Measurements from ENCODE around the gene MANSC1.

DNA sequence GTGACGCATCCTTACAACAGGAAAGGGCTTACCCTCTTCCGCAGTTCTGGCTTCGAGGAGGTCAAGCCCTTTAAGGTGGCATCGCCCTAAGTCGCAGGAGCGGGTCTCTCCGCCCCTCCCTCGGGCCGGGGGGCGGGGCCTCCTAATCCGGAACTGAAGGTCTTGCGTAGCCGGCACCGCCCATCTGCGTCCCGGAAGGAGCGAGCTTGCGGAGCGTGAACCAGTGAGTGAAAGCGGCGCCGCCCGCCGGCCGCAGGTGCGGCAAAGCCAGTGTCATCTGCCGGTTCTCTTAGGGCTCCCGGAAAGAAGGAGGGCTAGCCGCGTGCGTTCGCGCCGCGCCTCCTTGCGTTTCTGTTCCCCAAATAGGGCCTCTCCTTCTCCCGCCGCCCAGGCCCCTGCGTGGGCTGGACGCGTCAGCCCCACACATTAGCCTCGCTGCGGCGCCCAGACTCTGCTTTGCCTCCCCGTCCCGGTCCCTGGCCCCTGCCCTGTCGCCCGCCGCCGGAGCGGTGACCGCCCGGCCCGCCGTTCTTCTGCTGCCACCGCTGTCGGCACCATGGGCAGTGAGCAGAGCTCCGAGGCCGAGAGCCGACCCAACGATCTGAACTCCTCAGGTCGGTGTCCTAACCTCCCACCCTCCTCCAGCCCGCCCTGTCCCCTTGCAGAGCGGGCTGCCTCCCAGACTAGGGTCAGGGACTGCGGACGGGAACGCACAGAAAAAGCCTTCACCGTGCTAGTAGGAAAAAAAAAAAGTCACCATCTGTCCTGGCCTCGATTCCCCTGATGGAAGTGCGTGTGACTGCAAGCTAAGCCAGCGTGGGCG, 7.1 kb upstream of the MANSC1 start, which contains the start of gene BORCS5:
- TF ChIP-seq, protein P1, sequence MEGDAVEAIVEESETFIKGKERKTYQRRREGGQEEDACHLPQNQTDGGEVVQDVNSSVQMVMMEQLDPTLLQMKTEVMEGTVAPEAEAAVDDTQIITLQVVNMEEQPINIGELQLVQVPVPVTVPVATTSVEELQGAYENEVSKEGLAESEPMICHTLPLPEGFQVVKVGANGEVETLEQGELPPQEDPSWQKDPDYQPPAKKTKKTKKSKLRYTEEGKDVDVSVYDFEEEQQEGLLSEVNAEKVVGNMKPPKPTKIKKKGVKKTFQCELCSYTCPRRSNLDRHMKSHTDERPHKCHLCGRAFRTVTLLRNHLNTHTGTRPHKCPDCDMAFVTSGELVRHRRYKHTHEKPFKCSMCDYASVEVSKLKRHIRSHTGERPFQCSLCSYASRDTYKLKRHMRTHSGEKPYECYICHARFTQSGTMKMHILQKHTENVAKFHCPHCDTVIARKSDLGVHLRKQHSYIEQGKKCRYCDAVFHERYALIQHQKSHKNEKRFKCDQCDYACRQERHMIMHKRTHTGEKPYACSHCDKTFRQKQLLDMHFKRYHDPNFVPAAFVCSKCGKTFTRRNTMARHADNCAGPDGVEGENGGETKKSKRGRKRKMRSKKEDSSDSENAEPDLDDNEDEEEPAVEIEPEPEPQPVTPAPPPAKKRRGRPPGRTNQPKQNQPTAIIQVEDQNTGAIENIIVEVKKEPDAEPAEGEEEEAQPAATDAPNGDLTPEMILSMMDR (IDR thresholded peaks at IDR 0.05; ENCODE audit: low read depth, low read length): no peak
- TF ChIP-seq POLR2A (IDR thresholded peaks at IDR 0.05; ENCODE audit: extremely low read depth, insufficient read length) (peak; percentile 97), MYC (IDR thresholded peaks at IDR 0.05; ENCODE audit: low read depth, low read length) (peak; percentile 87)
- TF ChIP-seq, protein P2, sequence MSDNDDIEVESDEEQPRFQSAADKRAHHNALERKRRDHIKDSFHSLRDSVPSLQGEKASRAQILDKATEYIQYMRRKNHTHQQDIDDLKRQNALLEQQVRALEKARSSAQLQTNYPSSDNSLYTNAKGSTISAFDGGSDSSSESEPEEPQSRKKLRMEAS (IDR thresholded peaks at IDR 0.05; ENCODE audit: low read depth, low read length): no peak

Measured in NB4 (cell line).